Mammary epithelial cell (primary cell): ENCODE results near the gene PRM3.

Source experiments
- EZH2 ChIP-seq: IDR thresholded peaks from 2 replicates; pipeline ENCODE4 v1.6.1; 2012; ENCODE audit warnings: low read length, inconsistent platforms, borderline replicate concordance
- TF ChIP-seq, protein P1 (sequence below), 2 donors: IDR thresholded peaks in 1 of 2; conservative IDR thresholded peaks in 1 of 2; 2 replicates each; pipeline ENCODE4 v1.5.1; 2011 to 2012; ENCODE audit warnings: inconsistent platforms in 2 of 2, low read length in 2 of 2, mild to moderate bottlenecking in 2 of 2, control low read depth in 1 of 2, low read depth in 1 of 2; ENCODE audit not compliant: insufficient read depth in 1 of 2; ENCODE audit errors: extremely low read depth in 1 of 2

DNA sequence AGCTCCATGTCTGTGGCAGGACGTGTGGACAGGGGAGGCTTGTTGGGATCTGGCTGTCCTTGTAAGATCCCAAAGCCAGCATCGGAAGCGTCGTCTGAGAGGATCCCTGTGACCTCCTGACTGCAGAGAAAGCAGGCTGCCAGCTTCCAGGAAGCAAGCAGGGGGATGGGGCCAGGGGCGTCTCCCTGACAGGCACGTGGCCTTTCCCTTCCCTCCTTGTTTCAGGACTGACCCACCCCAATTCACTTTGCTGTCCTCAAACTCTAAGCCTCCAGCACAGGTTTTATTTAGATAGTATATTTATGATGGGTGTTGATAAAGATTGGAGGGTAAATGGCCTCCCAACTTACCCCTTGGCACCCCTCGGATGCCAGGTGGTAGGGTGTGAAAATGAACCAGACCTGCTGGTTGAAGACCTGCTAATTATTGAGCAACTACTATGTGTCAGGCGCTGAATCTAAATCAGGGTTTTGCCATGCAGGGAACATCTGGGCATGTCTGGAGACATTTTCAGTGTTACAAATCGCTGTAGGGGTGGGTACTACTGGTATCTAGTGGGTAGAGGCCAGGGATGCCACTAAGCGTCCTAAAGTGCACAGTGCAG lies 42.0 kb downstream of the PRM3 start:
- TF ChIP-seq, protein P1, sequence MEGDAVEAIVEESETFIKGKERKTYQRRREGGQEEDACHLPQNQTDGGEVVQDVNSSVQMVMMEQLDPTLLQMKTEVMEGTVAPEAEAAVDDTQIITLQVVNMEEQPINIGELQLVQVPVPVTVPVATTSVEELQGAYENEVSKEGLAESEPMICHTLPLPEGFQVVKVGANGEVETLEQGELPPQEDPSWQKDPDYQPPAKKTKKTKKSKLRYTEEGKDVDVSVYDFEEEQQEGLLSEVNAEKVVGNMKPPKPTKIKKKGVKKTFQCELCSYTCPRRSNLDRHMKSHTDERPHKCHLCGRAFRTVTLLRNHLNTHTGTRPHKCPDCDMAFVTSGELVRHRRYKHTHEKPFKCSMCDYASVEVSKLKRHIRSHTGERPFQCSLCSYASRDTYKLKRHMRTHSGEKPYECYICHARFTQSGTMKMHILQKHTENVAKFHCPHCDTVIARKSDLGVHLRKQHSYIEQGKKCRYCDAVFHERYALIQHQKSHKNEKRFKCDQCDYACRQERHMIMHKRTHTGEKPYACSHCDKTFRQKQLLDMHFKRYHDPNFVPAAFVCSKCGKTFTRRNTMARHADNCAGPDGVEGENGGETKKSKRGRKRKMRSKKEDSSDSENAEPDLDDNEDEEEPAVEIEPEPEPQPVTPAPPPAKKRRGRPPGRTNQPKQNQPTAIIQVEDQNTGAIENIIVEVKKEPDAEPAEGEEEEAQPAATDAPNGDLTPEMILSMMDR (conservative IDR thresholded peaks at IDR 0.05 in 1 of 2, IDR thresholded peaks at IDR 0.05 in 1 of 2; ENCODE audit: extremely low read depth in 1 of 2, insufficient read depth in 1 of 2, low read depth in 1 of 2, low read length in 2 of 2): no peak
- no peak for TF ChIP-seq EZH2
